NCI-H2227 (cell line): ENCODE data around the gene ERCC6L.
"Not testable (repeated sequence)": the region's sequence is repeated elsewhere in the genome, so short reads cannot be mapped to it uniquely, and the experiment has no call there.

ENCODE experiments used
- DNase-seq: peaks from one replicate; lab custom pipeline; 2025; ENCODE audit not compliant: unreplicated experiment; lab: John Stamatoyannopoulos, UW

ERCC6L gene

DNA sequence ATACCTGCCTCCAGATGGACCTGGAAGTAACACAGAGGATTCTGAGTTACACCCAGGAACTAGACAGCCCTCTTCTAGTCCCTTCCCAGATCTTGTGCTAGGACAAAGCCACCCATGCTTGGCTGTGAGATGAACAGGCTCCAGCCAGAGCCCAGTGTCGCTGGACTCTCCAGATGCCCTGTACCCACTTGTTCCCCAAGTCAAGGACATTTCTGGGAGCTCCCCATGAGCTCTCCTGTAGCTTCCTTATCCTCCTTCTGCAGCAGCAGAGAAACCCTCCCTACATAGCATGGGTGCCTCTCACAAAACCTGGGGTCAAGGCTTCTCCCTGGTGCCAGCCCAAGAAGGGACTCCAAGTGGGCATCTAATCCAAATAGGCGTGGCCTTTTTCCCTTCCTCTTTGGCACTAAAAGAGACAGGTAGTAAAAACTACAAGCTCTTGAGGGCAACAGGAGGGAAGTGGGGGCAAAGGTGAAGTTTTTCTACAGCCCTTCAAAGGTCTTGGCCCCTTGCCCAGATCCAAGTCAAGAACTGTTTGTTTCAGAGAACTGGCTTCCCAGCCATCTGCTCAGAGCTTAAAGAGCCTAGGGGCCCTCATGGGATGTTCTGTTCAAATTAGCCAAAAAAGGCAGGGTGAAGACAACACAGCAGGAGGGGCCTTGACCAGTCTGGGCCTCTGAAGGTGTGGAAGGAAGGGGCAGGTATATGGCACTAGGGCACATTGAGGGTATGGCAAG is 8.5 kb upstream of the ERCC6L start:
- DNase-seq, result no peak

DNA sequence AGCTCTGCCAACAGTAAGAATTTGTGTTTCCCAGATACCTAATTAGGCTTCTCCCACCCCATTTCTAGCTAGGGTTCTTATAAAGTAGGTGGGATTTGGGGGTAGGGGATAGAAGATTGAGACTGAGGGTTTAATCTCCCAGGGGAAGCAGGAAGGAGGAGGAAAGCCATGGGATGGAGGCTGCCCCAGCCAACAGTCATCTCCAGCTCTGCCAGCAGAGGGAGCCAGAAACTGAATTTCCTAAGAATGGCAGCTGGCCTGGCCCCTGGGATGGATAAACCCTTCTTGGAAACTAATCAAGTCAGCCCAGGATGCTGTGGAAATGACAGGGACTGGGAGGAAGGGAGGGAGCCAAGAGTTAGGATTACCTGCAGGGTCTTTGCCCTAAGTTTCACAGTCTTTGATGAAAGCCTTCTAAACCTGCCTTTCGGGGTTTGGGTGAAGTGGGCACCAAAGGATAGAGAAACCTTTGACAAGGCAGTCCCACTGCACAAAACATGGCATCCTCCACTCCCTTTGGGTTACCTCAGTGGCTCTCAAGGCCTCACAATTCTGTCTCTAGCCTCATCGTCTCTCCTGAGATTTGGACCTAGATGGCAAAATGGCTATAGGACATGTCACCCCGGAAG is 6.7 kb upstream of the ERCC6L start:
- peak; percentile 85 for DNase-seq

DNA sequence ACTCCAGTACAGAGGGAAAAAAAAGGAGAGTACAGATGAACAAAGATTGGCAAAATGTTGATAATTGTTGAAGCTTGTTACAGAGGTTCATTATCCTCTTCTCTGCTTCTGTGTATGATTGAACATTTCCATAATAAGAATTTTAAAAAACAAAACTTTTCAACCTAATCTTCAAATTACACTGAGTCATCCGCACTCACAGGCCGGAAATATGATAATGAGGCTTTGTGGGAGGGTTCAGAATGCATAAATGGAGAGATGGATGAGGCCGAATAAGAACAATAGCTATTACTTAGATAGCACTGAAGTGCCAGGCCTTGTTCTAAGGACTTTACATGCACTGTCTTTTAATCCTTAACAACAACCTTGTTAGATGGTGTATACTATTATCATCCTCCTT is 4.6 kb upstream of the ERCC6L start:
- DNase-seq, result no peak

DNA sequence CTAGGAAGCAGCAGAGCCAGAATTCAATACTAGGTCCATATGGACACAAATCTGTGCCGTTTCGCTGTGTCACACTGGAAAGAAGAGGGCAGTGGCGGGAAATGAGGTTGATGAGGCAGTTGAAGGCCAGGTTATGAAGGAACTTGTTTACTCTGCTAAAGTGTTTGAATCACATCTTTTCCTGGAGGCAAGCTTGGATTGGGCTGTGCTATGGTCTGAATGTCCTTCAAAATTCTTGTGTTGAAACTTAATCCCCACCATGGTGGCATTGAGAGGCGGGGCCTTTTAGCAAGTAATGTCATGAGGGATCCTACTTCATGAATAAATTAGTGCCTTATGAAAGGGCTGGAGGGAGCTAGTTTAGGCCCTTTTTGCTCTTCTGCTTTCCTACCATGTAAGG is 2.1 kb upstream of the ERCC6L start:
- no peak for DNase-seq

DNA sequence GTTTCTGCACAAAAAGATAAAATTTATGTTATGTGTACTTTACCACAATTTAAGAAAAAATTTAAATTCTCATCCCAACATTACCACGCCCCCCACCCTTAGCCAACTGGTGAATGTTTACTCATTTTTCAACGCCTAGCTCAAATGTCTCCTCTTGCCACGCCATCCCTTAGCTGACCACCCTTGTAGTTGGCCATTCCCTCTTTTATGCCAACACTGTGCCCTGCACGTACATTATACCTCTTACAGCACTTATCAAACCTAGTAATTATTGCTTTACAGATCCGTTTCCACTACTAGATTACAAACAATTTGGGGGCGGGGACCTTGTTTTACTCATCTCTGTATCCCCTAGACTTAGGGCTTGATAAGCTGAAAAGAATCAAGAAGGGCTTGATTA is 644 bp downstream of the ERCC6L start:
- DNase-seq, result no peak

DNA sequence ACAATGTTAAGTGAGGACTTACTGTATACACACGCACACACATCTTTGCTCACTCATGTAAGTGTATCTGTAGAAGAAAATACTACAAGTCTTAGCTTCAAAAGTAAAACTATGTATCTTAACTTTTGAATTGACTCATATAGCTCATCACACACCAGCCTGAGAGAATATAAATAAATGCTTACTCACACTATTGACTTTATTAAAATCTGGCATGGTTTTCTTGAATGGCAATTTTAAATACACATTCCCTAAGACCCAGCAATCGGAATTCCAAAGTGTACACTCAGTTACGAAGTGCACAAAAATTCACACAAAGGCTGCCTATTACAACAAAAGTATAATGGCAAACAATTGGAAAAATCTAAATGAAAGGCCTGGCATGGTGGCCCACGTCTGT is 2.0 kb downstream of the ERCC6L start:
- no peak for DNase-seq

DNA sequence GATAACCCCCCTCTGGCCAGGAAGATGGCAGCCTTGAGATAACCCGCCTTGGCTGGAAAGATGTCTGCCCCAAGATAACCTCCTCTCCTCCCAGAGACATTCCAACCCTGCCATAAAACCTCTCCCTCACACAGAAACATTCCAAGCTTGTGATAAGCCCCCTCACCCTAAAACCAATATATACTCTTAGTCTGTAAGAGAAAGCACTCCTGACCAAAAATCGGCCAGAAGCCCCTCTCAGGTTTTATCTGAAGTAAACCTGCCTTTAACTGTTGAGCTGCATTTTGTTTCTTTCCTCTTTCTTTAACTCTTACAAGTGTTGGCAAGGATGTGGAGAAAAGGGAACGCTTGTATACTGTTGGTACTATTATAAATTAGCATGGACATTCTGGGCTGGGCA is 8.5 kb downstream of the ERCC6L start:
- no peak for DNase-seq

DNA sequence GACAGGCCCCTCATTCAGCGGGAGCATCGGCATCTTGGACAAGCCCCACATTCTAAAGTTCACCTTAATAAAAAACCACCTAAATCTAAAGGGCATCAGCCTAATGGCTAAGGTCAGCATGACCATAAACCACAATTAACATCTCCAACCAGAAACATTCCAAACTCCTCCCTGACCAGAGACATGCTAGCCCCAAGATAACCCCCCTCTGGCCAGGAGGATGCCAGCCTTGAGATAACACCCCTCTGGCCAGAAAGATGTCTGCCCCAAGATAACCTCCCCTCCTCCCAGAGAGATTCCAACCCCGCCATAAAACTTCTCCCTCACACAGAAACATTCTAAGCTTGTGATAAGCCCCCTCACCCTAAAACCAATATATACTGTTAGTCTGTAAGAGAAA is 18.5 kb downstream of the ERCC6L start:
- not testable (repeated sequence) for DNase-seq

DNA sequence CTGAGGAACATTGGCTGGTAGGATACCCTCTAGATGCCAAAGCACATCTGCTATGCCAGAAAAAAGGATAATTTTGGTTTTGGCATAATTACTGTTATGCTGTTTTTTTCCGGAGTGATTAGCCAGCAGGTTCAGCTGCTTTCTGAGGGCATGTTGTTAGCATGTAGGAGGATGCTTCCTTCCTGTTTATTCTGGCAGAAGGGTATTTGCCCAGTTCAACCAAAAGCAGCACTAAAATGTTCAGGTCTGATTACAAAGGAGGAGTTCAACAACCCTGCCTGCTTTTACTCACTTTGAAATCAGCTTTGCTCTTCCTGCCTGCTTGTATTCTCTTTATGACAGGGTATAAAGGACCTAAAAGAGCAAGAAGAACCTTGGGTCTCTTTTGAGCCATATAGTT is 21.9 kb downstream of the ERCC6L start:
- DNase-seq, result no peak

DNA sequence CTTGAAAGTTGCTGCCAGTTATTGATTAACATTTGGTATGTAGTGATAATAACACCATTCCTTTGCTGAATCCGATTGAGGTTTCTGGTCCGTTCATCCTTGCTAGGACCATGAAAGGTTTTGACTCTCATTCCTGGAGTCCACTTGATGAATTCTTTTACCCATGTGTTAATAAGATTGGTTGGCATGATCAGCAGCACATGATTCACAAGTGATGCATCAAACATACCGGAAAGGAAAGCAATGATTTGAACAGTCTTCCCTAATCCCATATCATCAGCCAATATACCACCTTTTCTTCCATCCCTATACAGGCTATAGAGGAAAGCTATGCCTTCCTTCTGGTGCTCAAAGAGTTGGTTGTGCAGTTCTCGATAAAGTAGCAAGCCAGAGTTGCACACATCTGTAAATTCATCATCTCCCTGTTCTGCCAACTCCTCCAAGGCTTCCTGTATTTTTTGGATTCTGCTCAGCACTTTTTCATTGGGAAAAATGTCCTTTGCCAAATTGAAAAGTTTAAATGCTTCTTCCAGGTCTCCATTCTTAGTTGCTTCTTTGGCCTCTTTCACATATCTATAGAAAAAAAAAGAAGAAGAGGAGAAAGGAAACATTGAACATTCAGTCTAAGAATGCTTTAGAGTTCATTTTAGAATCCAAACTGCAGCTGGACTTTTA is 30.6 kb downstream of the ERCC6L start:
- no peak for DNase-seq

DNA sequence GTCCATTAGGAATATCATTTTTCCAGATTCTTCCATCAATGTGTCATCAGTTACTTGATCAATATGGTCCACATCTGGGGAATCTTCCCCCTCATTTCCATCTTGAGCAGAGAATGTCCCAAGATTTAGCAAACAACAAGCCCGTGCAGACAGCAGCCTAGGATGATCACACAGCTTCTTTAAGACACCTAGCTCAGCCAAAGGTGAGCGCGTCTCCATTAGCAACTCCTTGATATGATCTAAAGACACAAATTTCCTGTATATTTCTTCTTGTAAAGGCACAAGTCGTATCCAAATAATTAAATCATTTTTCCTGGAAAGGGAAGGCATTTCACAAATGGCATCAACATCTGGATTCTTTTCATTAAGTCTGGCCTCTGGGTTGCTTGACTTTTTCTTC is 31.5 kb downstream of the ERCC6L start:
- no peak for DNase-seq

DNA sequence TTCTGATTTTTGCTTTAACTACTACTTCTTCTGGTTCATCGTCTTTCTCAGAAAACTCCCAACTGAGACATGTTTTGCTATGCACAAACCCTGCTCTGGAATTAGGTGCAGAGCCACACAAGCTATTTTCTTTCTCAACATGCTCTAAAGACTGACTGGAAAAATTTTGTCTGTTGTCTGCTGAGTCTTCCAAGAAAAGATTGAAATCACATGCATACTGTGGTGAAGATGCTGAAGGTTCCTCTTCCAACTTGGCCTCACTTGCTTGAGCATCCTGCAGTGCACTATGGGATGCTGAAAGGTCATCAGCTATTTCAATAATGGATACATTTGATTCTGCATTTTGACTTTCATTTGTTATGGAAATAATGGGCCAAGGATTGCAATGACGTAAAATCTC is 33.1 kb downstream of the ERCC6L start:
- DNase-seq, result no peak

DNA sequence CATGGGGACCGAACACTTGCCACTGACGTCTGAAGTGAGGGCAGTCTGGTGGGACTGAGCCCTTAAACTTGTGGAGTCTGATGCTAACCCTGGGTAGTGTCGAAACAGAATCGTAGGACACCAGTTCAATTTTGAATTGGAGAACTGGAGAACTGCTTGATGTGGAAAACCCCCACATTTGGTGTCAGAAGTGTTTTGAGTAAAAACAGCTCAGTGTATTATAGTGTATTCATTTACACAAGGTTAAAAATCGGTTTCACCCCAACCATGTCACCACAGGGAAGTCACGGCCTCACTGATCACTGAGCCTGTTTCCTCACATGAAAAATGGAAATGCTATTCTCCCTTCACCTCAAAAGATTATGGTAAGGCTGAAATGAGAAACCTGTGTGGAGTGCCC is 35.4 kb downstream of the ERCC6L start:
- DNase-seq, result no peak

DNA sequence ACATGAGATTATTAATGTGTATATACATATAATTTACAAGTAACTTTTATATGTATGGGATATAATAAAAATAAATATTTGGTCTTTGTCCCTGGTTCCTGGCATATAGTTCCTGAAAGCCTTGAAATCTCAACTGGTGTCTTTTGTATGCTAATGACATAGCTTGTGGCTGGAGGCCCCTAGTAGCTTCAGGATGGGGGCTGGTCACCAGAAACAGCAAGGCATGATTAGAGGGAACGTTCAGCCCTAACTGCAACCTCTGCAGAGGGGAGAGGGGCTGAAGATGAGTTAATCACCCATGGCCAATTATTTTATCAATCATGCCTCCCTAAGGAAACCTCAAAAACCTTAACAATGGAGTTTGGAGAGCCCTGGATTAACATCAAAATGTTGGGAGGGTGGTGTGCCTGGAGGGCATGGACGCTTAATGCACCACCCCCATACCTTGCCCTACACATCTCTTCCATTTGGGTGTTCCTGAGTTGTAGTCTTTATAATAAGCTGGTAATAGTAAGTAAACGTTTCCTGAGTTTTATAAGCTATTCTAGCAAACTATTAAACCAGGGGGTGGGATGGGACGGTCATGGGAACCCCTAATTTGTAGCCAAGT is 35.9 kb downstream of the ERCC6L start:
- no peak for DNase-seq

DNA sequence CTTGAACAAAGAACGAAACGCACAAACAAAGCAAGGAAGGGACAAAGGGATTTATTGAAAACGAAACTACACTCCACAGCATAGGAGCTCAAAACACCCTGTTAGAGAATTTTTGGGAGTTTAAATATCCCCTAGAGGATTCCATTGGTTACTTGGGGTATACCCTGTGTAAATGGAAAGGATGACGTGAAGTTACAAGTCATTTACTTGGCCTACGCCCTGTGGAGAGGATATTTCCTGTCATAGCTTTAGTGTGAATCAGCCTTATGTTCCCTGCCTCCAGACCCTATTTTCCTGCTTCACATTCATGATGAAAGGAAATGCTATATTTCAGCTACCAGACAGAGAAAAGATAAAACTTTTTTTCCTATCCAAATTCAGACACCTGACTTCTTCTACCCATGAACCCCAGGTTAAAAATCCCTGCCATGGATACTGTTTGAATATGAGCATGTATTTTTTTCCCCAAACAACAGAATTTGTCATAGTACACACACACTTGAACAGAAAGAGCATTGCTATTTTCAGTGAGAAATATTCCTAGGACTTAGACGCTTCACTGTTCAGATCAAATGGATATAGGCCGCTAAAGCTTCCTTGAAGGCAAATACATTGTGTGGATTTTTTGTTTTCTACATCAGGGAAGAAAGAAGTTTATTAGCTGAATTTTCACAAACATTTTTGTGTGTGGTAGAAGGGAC is 36.8 kb downstream of the ERCC6L start:
- no peak for DNase-seq

DNA sequence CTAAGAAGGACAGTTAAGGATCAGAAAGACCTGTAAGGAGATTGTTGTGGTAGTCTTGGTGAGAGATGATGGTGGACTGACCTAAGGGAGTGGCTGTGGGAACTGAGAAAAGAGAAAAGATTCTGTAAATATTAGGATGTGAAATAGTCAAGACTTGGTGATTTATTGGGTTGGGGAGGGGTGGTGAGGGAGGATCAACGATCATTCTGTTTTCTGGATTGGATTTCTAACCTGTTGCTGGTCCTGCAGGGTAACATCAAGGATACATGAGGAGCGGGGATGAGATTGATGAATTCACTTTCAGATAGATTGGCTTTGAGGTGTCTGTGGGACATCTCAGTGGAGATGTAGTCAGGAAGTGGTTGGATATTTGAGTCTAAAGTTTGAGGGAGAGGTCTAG is 55.9 kb downstream of the ERCC6L start:
- no peak for DNase-seq

DNA sequence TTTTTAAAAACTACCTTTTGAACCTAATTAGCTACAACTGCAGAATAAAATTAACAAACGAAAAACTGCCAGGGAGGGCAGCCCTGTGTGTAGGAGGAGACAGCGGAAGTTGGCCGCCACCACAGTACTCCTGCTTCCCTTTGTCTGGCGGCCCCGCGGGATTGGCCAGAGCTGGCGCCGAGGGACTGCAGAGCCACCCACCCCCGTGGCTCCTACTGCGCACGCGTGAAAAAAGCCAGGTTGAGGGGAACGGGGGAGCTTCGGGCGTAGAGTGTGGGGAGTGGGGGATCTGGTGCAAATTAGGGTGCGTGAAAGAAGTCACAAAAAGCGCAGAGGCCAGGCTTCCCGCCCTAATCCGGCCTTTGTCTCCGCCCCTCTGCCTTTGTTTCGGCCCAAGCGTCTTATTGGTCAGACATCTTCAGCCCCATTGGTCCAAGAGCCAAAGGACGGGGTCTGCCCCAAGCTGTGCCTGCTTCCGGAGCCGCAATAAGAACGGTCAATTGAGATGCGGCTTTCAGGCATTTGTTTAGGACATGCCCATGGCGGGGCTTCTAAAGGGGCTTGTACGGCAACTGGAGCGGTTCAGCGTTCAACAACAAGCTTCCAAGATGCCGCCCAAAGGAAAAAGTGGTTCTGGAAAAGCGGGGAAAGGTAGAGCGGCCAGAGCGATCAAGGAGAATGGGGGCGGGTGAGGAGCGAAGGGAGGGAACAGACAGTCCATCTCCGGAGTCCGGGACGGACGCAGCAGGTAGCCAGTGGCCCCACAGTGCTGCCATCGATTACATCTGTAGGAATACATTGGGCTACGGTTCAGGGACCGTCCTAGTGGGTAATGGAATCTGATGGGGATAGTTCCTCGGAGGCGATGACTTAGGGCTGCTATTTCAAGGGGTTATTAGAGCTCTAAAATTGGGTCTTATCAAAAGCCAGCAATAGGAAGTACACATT is 57.4 kb downstream of the ERCC6L start, which contains the start of gene PIN4:
Gene PIN4, plus strand, starts transcription at position 580 of the 948 bp plus-strand sequence. Its CDS starts 29 bp downstream, at position 609.
- peak; percentile 100 for DNase-seq

DNA sequence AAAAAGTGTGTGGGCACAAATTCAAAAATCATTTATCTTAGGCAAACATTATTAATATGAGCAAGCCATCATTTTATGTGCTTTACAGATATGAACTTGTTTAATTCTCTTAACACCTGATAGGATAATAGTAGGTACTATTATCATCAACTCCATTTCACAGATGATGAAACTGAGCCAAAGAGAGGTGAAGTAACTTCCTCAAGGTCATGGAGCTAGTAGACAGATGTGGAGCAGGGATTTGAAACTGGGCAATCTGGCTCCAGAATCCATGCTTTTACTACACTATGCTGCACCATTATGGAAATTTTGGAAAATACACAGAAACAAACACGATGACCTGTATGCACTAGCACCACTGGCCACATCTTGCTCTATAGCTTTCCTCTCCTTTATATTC is 58.3 kb downstream of the ERCC6L start:
- DNase-seq, result peak; percentile 19

DNA sequence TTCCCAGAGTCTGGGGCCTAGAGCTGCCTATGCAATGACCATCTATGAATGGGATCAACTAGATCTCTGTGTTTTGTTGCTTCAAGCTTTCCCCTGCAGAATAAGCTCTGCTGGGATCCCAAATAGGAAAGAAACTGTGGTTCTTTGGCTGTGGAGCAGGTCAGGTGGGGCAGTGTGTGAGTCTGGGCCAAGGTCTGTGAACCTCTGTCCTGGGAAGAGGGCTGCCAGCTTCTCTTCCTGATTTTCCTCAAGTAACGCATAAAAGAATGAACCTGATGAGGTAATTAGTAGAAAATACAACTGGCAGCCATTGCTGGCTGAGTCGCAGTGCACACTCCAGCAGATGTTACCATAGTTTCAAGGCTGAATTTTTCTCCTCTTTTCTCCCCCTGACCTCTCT is 61.8 kb downstream of the ERCC6L start:
- no peak for DNase-seq

DNA sequence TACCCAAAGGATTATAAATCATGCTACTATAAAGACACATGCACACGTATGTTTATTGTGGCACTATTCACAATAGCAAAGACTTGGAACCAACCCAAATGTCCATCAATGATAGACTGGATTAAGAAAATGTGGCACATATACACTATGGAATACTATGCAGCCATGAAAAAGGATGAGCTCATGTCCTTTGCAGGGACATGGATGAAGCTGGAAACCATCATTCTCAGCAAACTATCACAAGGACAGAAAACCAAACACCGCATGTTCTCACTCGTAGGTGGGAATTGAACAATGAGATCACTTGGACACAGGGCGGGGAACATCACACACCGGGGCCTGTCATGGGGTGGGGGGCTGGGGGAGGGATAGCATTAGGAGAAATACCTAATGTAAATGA is 62.5 kb downstream of the ERCC6L start:
- DNase-seq, result not testable (repeated sequence)
